ENCODE measurements around the gene CCDC88C. TPM values are rescaled to one million over a fixed set of nuclear protein-coding genes. Genes with fewer than 3 reads are reported as not detected.

The CCDC88C gene
- total RNA-seq, 1 donor from 2014 or later: 9.2 TPM

DNA sequence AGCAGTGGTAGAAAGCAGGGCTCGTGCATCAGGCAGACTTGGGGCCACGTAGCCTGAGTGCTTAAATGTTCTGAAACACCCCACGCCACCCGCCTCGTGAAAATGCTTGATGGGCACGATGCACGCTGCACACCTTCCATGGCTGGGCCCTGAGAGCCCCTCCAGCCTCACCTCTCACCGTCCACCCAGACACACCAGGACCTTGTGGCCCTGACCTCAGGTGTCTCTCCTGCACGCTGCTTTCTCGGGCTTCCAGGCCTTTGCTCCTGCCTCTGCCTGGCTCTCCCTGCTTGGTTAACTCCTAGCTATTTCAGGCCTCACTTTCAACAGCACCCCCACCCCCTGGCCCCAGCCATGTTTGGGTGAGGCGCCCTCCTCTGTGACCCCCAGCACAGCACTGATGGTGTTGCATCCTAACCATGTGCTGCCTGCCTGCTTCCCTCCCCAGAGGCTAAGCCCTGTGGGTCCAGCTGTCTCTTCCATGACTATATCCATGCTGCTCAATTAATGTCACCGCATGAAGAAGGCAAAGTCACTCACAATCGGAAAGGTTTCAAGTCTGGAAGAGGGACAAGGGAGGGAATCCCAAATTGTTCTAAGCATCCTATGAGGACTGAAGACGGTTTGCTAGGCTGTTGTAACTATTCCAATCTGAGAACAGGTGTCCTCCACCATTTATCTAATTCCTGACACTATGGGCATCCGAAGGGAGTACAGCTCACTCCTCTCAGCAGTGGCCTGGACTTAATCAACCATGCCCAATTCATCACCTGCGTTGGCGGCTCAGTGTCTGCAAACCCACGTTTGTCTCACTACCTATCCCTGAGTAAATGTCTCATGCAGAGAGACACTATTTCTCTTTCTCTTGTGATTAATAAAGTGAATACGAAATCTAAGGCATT is 82.2 kb downstream of the CCDC88C start:
- Histone ChIP-seq H3K27me3 (no peaks in the 10 kb centered on the region), H3K4me3 (no peak overlapping the region), H3K36me3 (no peaks in the 10 kb centered on the region), H3K27ac (no peak overlapping the region), H3K9me3 (no peaks in the 10 kb centered on the region), H3K4me1 (no peaks in the 10 kb centered on the region)
- intact Hi-C loops (cut with DNase I): no loop called here
- TF ChIP-seq, protein P1, sequence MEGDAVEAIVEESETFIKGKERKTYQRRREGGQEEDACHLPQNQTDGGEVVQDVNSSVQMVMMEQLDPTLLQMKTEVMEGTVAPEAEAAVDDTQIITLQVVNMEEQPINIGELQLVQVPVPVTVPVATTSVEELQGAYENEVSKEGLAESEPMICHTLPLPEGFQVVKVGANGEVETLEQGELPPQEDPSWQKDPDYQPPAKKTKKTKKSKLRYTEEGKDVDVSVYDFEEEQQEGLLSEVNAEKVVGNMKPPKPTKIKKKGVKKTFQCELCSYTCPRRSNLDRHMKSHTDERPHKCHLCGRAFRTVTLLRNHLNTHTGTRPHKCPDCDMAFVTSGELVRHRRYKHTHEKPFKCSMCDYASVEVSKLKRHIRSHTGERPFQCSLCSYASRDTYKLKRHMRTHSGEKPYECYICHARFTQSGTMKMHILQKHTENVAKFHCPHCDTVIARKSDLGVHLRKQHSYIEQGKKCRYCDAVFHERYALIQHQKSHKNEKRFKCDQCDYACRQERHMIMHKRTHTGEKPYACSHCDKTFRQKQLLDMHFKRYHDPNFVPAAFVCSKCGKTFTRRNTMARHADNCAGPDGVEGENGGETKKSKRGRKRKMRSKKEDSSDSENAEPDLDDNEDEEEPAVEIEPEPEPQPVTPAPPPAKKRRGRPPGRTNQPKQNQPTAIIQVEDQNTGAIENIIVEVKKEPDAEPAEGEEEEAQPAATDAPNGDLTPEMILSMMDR (IDR thresholded peaks at IDR 0.05): no peak
- no peak for DNase-seq (ENCODE audit: low spot score in 2 of 2)

- TF ChIP-seq, protein P1 (IDR thresholded peaks at IDR 0.05): no peak
- intact Hi-C loops (cut with DNase I): no loop called here
- Histone ChIP-seq H3K9me3 (no peaks in the 10 kb centered on the region), H3K27me3 (no peaks in the 10 kb centered on the region), H3K4me1 (no peaks in the 10 kb centered on the region), H3K27ac (no peak overlapping the region), H3K36me3 (no peaks in the 10 kb centered on the region), H3K4me3 (no peak overlapping the region)
- DNase-seq (ENCODE audit: low spot score in 2 of 2): no peak
Measured at GRCh38 chr14:91333650-91334039, 84.0 kb downstream of the CCDC88C start.

DNA sequence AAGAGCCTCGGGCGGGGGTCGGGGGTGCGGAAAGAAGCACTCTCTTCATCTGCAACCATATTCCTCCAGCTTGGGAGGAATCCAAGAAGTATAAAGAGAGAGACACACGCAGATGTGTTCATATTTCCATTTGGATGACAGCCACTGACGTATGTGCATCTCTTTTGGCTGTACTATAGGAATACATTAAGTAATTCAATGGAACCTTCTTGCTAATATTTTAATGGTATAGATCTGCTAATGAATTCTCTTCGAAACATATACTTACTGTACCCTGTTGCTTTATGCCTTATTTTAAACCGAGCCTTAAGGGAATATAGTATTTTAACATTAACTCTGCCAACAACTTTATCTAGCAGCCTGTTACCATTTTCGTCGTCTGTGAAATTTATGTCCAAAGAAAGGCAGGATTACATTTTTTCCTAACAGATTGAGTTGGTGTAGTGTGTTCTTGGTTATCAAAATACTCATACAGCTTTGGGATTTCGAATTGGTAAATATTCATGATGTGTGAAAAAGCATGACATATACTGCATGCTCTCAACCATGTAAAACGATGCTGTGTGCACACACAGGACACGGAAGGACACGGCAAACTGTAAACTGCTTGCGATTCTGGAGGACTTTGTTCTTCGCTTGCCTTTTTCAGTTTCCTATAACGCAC is 84.5 kb downstream of the CCDC88C start:
- no peaks in the 10 kb centered on the region for H3K9me3 ChIP-seq
- intact Hi-C loops (cut with DNase I): no loop called here
- TF ChIP-seq, protein P1 (IDR thresholded peaks at IDR 0.05): no peak

DNA sequence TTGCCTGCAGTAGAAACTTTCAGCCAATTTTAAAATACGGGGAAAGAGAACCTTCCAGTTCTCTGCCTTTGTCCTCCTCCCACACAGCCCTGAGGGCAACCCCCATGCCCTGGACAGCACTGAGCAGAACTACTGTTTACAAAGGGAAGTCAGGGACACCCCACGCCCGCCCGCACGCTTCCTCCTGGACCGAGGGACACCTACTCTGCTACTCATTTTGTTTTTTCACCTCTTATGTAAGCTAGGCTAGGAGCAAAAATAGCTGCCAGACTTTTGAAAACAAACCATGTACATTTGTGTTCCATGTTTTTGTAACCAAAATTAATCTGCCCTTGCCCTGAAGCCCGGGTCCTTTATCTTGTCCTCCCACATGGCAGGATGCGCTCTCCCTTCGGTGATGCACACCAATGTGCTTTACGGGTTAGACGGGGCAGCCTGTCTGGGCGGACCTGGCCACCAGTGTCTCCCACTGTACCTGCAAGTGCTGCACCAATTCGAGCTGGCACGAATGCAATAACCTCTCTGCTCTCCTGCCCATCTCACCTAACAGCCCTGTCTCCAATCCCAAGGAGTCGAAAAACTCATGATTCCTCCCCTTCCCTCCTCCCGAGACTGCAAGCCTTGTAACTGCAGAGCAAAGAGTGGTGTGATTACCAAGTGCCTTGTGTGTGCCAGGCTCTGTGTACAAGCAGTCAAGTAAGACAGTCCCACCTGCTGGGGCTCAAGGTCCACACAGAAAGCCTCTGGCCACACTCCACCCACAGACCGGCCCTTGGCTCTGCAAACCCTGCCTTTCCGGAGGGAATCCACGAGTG is 85.2 kb downstream of the CCDC88C start:
- no peak overlapping the region for H3K27ac ChIP-seq
- DNase-seq (ENCODE audit: low spot score in 2 of 2): no peak
- no peaks in the 10 kb centered on the region for H3K4me1 ChIP-seq
- TF ChIP-seq, protein P1 (IDR thresholded peaks at IDR 0.05): no peak
- no peak overlapping the region for H3K4me3 ChIP-seq
- H3K36me3 ChIP-seq: no peaks in the 10 kb centered on the region
- no peaks in the 10 kb centered on the region for H3K27me3 ChIP-seq
- intact Hi-C loops (cut with DNase I): no loop called here
- H3K9me3 ChIP-seq: no peaks in the 10 kb centered on the region

More for the DNA sequence above, 84.5 kb downstream of the CCDC88C start:
- Histone ChIP-seq H3K4me3 (no peak overlapping the region), H3K4me1 (no peaks in the 10 kb centered on the region), H3K27me3 (no peaks in the 10 kb centered on the region), H3K36me3 (no peaks in the 10 kb centered on the region), H3K27ac (no peak overlapping the region)
- no peak for DNase-seq (ENCODE audit: low spot score in 2 of 2)

GRCh38 chr14:91331721-91332120 is 85.9 kb downstream of the CCDC88C start:
- TF ChIP-seq, protein P1 (IDR thresholded peaks at IDR 0.05): no peak
- Histone ChIP-seq H3K36me3 (no peaks in the 10 kb centered on the region), H3K4me3 (no peak overlapping the region), H3K9me3 (no peaks in the 10 kb centered on the region), H3K27me3 (no peaks in the 10 kb centered on the region), H3K27ac (no peak overlapping the region), H3K4me1 (no peaks in the 10 kb centered on the region)
- DNase-seq (ENCODE audit: low spot score in 2 of 2): no peak
- intact Hi-C loops (cut with DNase I): no loop called here

All from ascending aorta (tissue), 2 donors.